HG03045 (cell line): Measurements from ENCODE around the gene TMEM209.

Experiments used
- ATAC-seq: cut with Tn5 transposase; IDR thresholded peaks from one replicate; pipeline ENCODE4 v1.9.1; 2021; ENCODE audit warnings: mild to moderate bottlenecking, moderate library complexity; ENCODE audit not compliant: unreplicated experiment

The TMEM209 gene

GRCh38 chr7:130144312-130145171 lies 60.7 kb downstream of the TMEM209 start:
- ATAC-seq: no peak

DNA sequence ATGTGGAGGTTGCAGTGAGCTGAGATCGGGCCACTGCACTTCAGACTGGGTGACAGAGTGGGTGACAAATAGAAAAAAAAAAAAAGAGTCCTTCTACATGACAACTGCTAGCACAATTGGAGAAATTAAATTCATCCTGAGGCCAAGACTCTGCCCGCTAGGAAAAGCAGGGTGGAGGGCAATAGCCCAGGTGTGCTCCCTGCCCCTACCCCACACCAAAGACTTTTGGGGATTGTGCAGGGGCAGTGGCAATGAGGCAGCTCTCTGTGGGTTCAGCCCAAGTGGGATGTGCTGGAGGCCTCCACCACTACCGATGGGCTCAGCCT lies 61.3 kb downstream of the TMEM209 start:
- ATAC-seq: no peak

GRCh38 chr7:130143334-130143732 lies 61.9 kb downstream of the TMEM209 start:
- no peak for ATAC-seq

DNA sequence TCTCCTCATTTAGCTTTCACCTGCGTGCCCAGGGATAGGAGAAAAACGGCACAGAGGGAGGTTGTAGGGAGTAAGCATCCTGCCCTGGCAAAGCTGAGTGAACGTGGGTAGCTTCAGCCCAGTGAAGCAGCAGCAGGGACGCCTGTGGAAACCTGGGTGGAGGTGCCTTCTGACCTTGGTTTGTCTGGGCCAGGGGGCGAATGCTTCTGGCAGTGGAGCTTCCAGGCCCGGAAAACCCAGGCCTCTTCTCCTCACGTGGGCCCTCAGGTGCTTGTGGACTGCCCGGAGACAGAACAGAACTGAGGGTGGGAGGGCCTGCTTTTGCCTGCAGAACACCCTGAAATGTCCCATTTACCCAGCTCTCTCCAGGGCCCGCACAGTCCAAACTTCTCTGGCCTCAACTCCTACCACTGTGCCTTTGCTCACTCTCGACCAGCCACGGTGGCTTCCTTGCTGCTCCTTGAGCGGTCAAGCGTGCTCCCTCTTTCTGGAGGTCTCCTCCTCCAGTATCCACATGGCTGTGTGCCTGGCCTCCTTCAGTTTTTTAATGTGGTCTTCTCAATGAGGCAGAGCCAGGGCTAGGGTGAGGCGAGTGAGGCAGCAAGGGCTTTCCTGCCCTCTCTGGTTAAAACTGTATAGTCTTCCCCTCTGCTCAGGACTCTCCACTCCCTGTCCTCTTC lies 62.4 kb downstream of the TMEM209 start:
- no peak for ATAC-seq

DNA sequence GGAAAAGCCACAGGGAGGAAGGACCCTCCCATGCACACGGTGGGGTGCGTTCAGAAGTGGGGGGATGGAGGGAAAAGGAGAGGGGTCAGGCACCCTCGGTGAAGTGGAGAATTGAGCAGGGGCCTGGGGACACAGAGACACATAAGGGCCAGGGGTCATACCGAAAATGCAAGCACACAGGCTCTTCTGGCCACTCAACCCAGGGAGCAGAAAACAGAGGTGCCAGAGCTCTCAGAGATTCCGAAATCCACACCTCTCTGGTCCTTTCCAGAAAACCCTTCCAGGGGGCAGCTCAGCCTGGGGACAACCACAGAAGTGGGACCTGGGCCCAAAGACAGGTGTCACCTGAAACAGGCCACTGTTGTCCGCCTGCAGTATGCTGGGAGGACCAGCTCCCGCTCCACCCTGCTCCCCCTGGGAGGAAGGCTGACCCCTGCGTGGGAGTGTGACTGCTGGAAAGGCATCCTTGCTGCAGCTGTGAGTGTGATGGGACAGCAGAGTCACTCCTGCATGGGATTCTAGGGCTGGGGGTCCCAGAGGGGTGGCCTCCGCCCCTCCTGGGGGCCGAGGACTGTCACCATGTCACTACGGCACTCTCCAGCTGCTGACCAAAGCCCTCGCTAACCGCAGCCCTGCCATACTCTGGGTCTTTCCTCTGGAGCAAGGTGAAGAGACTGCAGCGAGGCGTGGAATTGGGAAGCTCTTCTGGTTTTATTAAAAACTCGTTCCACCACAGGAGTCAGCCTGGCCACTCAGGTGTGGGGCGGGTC lies 63.1 kb downstream of the TMEM209 start:
- ATAC-seq: no peak

DNA sequence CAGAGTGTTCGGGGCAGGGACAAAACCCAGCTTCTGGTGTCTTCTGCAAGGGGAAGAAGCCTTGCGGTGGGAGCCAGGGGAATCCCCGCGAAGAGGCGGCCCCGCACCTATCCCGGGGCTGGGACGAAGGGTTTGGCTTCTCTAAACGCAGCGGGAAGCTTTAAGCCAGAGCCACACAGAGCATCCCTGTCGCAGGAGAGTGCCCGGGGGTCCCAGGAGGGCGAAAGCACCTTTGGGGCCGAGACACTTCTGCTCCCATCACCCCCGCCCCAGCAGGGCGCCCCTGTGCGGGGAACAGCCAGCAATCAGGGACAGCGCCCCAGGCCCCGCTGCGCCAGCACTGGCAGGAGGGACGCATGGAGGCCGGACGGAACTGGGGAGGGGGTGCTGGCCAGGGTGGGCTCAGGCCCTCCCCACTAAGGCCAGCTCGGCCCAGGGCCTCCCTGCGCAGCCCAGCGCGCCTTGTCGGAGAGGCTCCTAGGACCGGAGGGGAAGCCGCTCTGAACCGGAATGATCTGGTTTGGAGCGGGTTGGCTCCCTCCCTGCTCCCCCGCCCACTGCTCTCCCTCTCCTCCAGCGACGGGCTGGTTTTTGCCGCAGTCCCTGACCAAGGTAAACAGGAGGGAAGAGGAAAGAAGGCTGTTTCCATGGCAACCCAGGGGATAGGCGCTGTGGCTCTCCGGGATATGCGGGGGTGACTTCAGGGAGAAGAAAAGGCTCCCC lies 63.9 kb downstream of the TMEM209 start:
- ATAC-seq: peak; percentile 56

DNA sequence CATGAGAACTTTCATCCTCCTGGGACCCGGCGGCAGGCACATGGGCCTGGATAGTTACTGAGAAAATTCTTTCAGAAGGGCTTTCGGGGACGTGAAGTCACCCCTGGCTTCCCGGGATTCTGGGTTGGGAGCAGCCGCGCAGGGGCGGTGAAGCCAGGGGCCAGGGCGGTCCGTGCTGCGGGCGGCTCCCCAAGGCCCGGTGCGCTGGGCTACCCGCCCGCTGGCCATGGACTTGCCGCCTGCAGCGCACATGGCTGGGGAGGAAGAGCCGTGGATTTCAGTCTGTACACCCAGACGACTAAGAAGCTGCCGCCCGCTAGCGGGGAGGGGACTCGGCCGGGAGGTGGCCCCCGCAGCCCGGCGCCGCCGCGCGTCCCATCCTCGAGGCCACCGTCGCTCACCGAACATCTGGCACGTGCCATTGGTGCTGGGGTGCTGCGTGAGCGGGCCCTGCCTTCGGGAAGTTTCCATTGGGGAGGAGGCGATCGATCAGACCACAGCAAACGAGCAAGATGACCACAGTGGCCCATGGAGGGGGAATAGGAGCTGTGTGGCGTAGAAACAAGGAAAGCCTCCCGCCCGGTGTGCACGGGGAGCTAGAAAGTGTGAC lies 64.5 kb downstream of the TMEM209 start:
- no peak for ATAC-seq

GRCh38 chr7:130139193-130139960 lies 65.8 kb downstream of the TMEM209 start:
- ATAC-seq: no peak

DNA sequence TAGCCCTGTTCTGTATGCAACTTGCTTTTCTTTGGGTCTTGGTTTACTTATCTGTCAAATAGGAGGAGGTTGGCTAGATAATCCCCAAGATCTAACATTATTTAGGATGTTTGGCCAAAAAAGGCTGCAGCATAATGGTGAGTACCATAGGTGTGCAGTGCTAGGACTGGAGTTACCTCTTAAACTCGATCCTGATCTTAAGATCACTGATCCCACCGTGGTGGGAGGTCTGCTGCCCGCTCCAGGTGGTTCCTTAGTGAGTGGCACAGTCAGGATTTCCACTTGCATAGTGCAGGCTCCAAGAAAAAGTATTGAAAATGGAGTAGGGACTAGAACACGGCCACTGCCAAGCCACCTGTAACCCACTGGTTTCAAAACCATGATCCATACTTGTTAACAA lies 68.0 kb downstream of the TMEM209 start:
- ATAC-seq: no peak

DNA sequence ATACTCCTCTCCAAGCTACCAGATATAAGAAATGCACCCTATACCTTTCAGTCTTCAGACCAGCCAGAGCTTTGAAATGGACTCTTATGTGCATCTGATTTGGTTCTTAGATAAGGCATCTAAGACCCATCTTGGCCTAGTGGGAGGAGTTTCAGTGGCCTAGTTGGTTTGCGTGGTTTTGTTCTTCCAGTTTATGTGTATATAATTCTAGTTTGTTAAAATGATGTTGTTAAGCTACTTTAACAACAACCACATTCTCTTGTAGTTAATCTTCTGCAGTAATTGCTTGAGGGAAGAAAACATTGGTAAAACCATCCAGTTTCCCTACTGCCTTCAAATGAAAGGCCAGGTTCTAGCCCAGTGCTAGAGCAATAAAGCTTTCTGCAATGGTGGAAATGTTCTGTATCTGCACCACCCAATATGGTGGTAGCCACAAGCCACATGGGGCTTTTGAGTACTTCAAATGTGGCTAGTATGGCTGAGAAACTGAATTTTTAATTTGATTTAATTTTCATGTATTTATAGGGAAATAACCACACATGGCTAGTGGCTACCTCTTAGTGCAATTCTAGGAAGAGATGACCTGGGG lies 68.5 kb downstream of the TMEM209 start:
- no peak for ATAC-seq

- ATAC-seq: no peak
Observed at GRCh38 chr7:130135208-130136205, 69.7 kb downstream of the TMEM209 start.

GRCh38 chr7:130134726-130135125 lies 70.5 kb downstream of the TMEM209 start:
- no peak for ATAC-seq

DNA sequence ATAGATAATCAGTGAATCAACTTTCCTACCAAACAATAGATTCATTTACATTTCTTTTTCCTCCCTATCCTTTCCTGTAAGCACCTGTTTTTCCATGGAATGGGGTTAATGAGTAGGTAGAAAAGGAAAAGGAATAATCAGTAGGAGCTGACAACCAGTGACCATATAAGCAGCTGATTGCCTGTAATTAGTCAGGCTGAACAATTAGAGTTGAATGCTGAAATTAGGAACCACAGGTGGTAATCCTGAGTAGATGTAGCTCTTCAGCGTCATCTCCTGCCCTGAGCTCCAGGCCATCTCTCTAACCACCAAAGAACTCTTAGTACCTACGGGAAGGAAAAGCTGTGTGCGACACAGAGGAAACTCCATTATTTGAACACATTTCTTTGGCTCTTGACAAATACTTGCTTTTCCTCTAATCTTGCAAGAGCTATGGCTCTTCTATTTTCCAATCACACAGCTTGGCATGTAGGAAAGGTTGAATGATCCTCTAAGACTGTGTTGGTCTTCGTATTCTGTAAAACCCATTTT lies 71.0 kb downstream of the TMEM209 start:
- ATAC-seq: no peak

GRCh38 chr7:130133029-130133782 lies 72.0 kb downstream of the TMEM209 start:
- no peak for ATAC-seq

- no peak for ATAC-seq
Observed at GRCh38 chr7:130131964-130132875, 73.0 kb downstream of the TMEM209 start.

DNA sequence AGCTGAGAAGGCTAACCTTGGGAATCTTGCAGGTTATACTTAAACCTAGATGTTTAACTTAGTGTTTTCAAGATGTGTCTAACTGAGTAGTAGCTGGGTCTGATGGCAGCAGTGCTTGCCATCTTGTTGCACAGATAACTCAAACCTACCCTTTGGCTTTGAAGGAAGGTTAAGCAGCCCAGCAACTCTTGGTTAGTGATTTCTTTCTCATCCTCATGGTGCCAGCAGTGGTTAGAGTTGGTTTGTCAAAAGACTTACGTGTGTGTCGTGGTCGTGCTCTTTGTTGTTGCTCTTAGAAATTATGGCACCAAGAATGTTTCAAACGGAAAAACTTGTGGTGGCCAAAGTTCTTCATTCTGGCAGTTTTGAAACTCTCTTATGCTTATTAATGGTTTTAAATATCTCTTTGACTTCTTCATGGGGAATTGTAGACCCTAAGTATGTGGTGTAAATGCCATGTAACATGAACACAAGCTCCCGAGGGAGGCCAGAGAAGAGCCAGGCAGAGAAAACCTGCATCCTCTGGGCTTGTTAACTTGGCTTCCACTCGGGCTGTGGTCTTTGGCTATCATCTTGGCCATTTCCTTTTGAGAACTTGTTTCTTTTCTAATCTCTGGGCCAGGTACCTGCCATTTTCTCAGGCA lies 73.9 kb downstream of the TMEM209 start:
- no peak for ATAC-seq
